ENCODE data around the gene SPINT2. TPM values are rescaled to one million over a fixed set of nuclear protein-coding genes. Genes with fewer than 3 reads are reported as not detected.

SPINT2 gene
- total RNA-seq, 1 experiment from 2014 or later, result 240 TPM

GRCh38 chr19:38284422-38284821, 20.0 kb downstream of the SPINT2 start:
- no peak for DNase-seq (ENCODE audit: low spot score)
- in situ Hi-C loops (cut with HindIII; ENCODE audit: low sequenced_read_pairs), result no loop called here

GRCh38 chr19:38285567-38285966, 21.2 kb downstream of the SPINT2 start:
- in situ Hi-C loops (cut with HindIII; ENCODE audit: low sequenced_read_pairs), result no loop called here

GRCh38 chr19:38287604-38288003, 23.2 kb downstream of the SPINT2 start:
- no peak for DNase-seq (ENCODE audit: low spot score)
- in situ Hi-C loops (cut with HindIII; ENCODE audit: low sequenced_read_pairs), result no loop called here

More at GRCh38 chr19:38285567-38285966, 21.2 kb downstream of the SPINT2 start:
- no peak for DNase-seq (ENCODE audit: low spot score)

- no peak for DNase-seq (ENCODE audit: low spot score)
Observed at GRCh38 chr19:38288123-38288855, 23.9 kb downstream of the SPINT2 start.

GRCh38 chr19:38289955-38290354, 25.6 kb downstream of the SPINT2 start:
- no peak for DNase-seq (ENCODE audit: low spot score)
- in situ Hi-C loops (cut with HindIII; ENCODE audit: low sequenced_read_pairs), result no loop called here

More at GRCh38 chr19:38288123-38288855, 23.9 kb downstream of the SPINT2 start:
- in situ Hi-C loops (cut with HindIII; ENCODE audit: low sequenced_read_pairs), result no loop called here

GRCh38 chr19:38290631-38291147, 26.3 kb downstream of the SPINT2 start:
- peak; percentile 82 for DNase-seq (ENCODE audit: low spot score)
- in situ Hi-C loops (cut with HindIII; ENCODE audit: low sequenced_read_pairs), result no loop called here

- in situ Hi-C loops (cut with HindIII; ENCODE audit: low sequenced_read_pairs), result no loop called here
- peak; percentile 23 for DNase-seq (ENCODE audit: low spot score)
Observed at GRCh38 chr19:38291855-38292254, 27.5 kb downstream of the SPINT2 start.

- in situ Hi-C loops (cut with HindIII; ENCODE audit: low sequenced_read_pairs), result no loop called here
Observed at GRCh38 chr19:38293281-38293680, 28.9 kb downstream of the SPINT2 start.

GRCh38 chr19:38294090-38294489, 29.7 kb downstream of the SPINT2 start:
- no peak for DNase-seq (ENCODE audit: low spot score)
- in situ Hi-C loops (cut with HindIII; ENCODE audit: low sequenced_read_pairs), result no loop called here

More at GRCh38 chr19:38293281-38293680, 28.9 kb downstream of the SPINT2 start:
- no peak for DNase-seq (ENCODE audit: low spot score)

GRCh38 chr19:38298821-38299680, 34.7 kb downstream of the SPINT2 start:
- in situ Hi-C loops (cut with HindIII; ENCODE audit: low sequenced_read_pairs), result no loop called here
- no peak for DNase-seq (ENCODE audit: low spot score)

- no peak for DNase-seq (ENCODE audit: low spot score)
- in situ Hi-C loops (cut with HindIII; ENCODE audit: low sequenced_read_pairs), result no loop called here
Observed at GRCh38 chr19:38303517-38304351, 39.4 kb downstream of the SPINT2 start, which contains the start of gene C19orf33. Gene C19orf33, plus strand, starts transcription at chr19:38304251. Its CDS starts 11 bp downstream, at chr19:38304262.

- no peak for DNase-seq (ENCODE audit: low spot score)
- in situ Hi-C loops (cut with HindIII; ENCODE audit: low sequenced_read_pairs), result no loop called here
Observed at GRCh38 chr19:38304352-38304865, 40.0 kb downstream of the SPINT2 start.

- in situ Hi-C loops (cut with HindIII; ENCODE audit: low sequenced_read_pairs), result no loop called here
- no peak for DNase-seq (ENCODE audit: low spot score)
Observed at GRCh38 chr19:38304866-38305429, 40.6 kb downstream of the SPINT2 start.

GRCh38 chr19:38306236-38306635, 41.9 kb downstream of the SPINT2 start:
- in situ Hi-C loops (cut with HindIII; ENCODE audit: low sequenced_read_pairs), result no loop called here
- DNase-seq (ENCODE audit: low spot score), result no peak

GRCh38 chr19:38307076-38307475, 42.7 kb downstream of the SPINT2 start:
- DNase-seq (ENCODE audit: low spot score), result no peak
- in situ Hi-C loops (cut with HindIII; ENCODE audit: low sequenced_read_pairs), result no loop called here

GRCh38 chr19:38307597-38307996, 43.2 kb downstream of the SPINT2 start:
- DNase-seq (ENCODE audit: low spot score), result no peak
- in situ Hi-C loops (cut with HindIII; ENCODE audit: low sequenced_read_pairs), result no loop called here

GRCh38 chr19:38308006-38308766, 43.8 kb downstream of the SPINT2 start:
- in situ Hi-C loops (cut with HindIII; ENCODE audit: low sequenced_read_pairs), result no loop called here
- no peak for DNase-seq (ENCODE audit: low spot score)

All from G401 (cell line).